HG02763 (cell line): Measurements from ENCODE around the gene RPL15.
"Not testable (repeated sequence)": the region's sequence is repeated elsewhere in the genome, so short reads cannot be mapped to it uniquely, and the experiment has no call there.

ENCODE experiments used
- ATAC-seq: cut with Tn5 transposase; IDR thresholded peaks from one replicate; pipeline ENCODE4 v1.9.1; 2021; ENCODE audit warnings: mild to moderate bottlenecking, moderate library complexity; ENCODE audit not compliant: unreplicated experiment

RPL15 gene

GRCh38 chr3:23916886-23917678 is at the start of gene RPL15, which contains the start of gene NKIRAS1:
TSS of gene RPL15 (plus strand) at chr3:23917132. CDS start at chr3:23917860, 728 bp downstream.
TSS of gene NKIRAS1 (minus strand) at chr3:23916990. CDS start at chr3:23910904, 6,086 bp downstream.
- ATAC-seq, result peak; percentile 94

DNA sequence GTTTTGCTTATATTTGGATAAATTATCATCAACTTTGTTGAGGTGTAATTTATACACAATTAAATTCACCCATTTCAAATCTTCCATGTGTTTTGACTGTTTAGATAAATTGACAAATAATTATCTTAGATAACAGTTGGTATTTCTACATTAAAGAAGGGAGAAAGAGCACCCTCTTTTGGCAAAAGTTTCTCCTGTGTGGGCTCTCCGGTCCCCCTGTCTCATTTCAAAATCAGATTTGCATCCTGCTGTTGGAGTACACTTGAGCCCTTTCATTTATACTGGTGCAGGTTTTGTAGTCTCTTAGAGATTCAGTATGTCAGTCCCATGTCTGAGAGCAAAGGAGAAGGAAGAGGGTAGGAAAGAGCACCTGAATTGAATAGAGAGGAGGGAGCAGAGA is 49.5 kb upstream of the RPL15 start:
- ATAC-seq, result no peak

DNA sequence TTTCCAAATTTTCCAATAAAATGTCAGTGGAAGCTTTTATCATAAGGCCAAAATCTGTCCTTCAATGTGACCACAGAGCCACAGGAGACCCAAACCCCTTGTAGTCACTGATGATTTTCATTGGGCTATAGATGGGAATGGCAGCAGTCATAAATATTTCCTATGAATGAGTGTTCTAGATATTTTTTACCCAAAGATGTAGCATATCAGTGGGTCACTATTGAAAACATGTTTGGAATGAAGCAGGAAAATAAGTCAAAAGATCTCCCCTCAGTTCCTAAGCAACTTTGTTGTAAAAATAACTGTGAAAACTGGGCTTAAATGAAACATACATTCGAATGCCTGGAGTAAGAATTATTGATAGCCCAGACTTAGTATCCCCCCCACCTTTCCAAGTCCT is 49.1 kb upstream of the RPL15 start:
- ATAC-seq, result no peak

DNA sequence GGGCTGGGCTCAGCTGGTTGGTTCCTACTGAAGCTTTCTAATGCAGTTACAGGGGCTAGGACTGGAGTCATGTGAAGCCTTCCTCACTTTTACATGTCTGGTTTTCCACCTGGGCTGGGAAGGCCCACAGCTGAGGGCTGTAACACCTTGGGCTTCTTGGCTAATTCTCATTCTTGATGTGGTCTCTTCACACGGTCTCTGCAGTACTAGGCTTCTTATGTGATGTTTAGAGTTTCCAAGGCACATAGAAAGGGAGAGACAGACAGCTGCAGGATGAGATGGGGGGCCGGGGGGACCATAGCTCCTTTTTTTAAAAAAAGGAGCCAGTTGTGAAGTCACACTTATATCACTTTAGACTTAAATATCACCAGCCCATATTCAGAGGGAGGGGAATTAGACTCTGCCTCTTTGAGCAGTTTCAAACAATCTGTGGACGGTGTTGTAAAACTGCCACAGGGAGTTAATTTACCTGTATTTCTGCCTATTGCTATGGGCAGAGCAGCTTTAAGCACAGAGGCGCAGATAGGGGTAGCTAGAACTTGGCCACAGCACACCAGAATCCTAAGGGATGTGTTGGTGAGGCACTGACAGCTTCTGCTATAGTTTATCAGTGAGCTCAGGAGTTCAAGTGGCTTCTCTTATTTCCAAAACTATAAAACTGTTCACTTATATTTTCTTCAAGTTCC is 46.8 kb upstream of the RPL15 start:
- ATAC-seq, result no peak

GRCh38 chr3:23870663-23871043 is 46.3 kb upstream of the RPL15 start:
- ATAC-seq, result not testable (repeated sequence)

DNA sequence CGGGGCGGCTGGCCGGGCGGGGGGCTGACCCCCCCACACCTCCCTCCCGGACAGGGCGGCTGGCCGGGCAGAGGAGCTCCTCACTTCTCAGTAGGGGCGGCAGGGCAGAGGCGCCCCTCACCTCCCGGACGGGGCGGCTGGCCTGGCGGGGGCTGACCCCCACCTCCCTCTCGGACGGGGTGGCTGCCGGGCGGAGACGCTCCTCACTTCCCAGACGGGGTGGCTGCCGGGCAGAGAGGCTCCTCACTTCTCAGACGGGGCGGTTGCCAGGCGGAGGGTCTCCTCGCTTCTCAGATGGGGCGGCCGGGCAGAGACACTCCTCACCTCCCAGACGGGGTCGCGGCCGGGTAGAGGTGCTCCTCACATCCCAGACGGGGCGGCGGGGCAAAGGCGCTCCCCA is 45.6 kb upstream of the RPL15 start:
- not testable (repeated sequence) for ATAC-seq

GRCh38 chr3:23872330-23872729 is 44.6 kb upstream of the RPL15 start:
- no peak for ATAC-seq

DNA sequence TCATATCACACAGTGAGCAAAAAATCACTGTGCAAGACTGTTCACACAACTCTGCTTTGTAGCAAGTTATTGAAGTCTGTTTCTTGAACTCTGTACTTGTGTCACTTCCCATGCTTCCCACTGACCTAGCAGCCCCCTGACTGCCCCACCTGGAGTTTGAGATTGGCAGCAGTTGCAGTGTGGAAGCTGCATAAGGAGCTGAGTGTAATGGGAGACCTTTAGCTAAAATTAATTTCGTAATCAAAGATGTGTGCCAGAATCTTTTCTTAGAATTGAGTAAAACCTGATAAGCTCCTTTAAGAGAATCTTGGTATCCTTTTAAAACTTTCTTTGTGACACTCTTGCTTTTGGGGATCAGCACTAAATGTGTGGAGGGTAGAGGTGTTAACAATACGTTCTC is 43.0 kb upstream of the RPL15 start:
- no peak for ATAC-seq

DNA sequence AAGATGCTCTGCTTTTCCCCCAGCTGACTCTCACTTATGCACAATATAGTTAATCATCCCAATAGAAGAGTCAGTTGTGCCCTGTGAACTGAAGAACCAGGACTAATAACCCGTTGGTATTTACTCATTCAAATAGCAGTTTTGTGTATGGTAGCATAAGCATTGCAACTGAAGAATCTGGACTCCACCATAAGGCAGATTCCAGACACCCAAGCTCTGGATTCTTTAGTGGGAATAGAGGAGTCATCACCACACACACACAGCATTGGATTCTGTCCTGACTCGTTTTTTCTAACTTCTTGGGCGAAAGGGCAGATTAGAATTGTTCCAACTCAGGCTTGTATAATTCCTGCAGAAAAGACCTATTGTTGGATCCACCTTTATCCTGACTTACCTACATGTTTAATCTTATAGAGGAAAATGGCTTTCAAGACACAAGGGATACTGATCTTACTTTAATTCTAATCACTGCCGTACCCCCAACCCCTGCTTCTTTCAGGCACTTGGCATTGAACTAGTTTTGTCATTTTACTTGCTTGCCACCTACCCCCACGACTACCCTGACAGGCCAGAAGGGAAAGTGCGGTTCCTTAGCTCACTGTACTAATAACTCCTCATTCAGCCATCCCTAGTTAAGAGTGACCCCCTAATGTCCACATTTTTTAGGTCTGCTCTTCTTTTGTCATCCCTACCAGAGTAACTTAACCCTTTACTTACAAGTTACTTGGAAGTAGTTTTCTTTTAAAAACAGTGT is 42.4 kb upstream of the RPL15 start:
- ATAC-seq, result no peak

DNA sequence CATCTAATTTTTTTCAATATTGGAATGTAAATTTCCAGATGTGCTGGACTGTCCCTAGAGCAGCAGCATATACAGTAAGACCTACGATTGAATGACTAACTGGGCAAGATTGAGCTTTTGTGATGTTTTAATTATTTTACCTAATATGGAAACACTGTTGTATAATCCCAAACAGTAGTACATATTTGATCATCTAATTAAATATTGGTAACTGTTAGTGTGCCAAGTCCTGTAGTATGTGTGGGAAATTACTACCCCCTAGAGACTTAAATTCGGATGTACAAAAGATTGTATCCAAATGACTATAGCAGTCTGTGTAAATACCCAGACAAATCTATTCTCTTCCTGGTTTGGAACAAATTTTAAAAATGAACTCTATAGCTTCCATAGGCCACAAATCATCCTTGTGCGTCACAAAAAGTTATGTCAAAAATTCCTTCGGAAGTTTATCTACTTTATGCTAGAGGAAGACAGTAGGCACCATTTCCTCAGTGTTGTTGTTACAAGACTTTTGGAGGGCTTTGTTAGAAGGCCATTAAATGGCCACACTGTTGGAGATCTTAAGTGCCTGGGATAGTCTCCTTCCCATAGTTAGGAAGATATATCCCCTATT is 41.7 kb upstream of the RPL15 start:
- no peak for ATAC-seq

DNA sequence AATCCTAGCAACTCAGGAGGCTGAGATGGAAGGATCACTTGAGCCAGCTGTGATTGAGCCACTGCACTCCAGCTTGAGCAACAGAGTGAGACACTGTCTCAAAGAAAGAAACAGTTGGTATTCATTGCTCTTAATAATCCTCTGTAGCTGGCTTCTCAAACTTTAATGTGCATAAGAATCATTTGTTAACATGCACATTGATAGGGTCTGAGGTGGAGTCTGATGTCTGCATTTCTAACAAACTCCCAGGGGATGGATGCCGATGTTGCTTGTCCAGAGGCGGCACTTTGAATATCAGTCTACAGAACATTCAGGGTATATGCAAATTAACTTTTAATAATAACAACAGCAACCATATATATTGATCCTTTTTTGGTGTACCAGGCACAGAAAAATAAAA is 40.0 kb upstream of the RPL15 start:
- ATAC-seq, result no peak

GRCh38 chr3:23877329-23877980 is 39.5 kb upstream of the RPL15 start:
- ATAC-seq, result no peak

- no peak for ATAC-seq
Observed at GRCh38 chr3:23879485-23879884, 37.4 kb upstream of the RPL15 start.

GRCh38 chr3:23880703-23881339 is 36.1 kb upstream of the RPL15 start:
- no peak for ATAC-seq

GRCh38 chr3:23881993-23882392 is 34.9 kb upstream of the RPL15 start:
- not testable (repeated sequence) for ATAC-seq

DNA sequence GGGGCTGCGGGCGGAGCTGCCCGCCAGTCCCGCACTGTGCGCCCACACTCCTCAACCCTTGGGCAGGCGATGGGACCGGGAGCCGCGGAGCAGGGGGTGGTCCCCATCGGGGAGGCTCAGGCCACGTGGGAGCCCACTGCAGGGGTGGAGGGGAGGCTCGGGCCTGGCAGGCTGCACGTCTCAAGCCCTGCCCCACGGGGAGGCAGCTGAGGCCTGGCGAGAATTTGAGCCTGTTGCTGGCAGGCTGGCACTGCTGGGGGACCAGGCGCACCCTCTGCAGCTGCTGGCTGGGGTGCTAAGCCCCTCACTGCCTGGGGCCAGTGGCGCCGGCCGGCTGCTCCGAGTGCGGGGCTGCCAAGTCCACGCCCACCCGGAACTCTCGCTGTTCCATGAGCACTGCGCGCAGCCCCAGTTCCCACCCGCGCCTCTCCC is 34.4 kb upstream of the RPL15 start:
- no peak for ATAC-seq

DNA sequence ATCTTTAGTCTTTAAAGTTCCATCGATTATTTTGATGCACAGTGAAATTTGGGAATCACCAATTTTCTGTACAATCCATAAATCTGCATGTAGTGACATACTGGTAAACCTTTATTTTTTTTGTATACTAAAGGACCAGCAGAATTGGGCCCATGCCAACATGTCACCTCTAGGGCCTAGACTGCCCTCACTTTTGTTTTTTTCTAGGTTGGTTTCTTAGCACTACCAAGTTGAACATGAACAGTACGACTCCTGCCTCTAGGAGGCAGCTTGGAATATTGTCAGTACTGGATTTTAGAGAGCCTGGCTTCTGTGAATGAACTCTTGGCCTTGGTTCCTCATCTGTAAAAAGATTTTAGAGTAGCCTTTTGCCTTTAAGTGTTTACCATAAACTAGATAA is 32.5 kb upstream of the RPL15 start:
- ATAC-seq, result no peak

- no peak for ATAC-seq
Observed at GRCh38 chr3:23885210-23885609, 31.7 kb upstream of the RPL15 start.

GRCh38 chr3:23886311-23886710 is 30.6 kb upstream of the RPL15 start:
- ATAC-seq, result no peak

DNA sequence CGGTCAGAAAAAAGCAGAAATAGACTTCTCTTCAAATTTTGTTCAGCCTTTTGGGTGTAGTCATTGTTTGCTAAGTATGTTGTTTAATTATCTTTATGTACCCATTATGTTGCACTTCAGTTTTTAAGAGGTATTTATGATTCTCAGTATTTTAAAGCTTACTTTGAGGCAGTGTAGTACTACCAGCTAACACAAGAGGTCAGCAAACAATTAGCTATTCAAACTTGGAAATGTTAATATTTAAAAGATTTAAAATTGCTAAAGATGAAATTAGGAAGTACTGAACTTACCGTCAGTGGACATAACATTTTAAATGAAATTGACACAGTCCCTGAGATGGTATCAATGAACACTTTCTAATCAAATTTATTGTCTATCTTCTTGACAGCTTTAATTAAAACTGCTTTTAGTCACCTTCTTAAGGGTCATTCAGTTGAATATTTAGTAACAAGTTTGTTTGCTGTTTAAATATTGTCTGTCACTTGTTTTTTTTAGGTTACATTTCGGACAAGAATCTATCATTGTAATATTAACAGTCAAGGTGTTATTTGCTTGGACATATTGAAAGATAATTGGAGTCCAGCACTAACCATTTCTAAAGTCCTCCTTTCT is 28.2 kb upstream of the RPL15 start:
- ATAC-seq, result no peak
